Breast epithelium (tissue), 4 donors: ENCODE data around the gene STIP1. TPM values are rescaled to one million over a fixed set of nuclear protein-coding genes. Genes with fewer than 3 reads are reported as not detected.
A peak's percentile ranks its signal among the peaks of the same experiment; 100 is the strongest.

Source experiments
- DNase-seq, 2 donors: peaks; one replicate each; pipeline ENCODE4 v3.0.0-alpha.2; 2019; ENCODE audit warnings: low spot score in 2 of 2
- H3K27ac ChIP-seq, 2 donors: fragments of 200-600 bp; sonication (generic) in 1 of 2; one replicate each; pipeline ENCODE4 v1.5.1; 2016 to 2019; ENCODE audit warnings: mild to moderate bottlenecking in 1 of 2
- H3K27me3 ChIP-seq, 2 donors: fragments of 200-600 bp; sonication (generic) in 1 of 2; one replicate each; pipeline versions ENCODE4 v1.5.1 to v1.6.0; 2017 to 2019; ENCODE audit warnings: control low read depth in 1 of 2, mild to moderate bottlenecking in 1 of 2
- H3K36me3 ChIP-seq: fragments of 200-600 bp; one replicate; pipeline ENCODE4 v1.5.1; 2019
- H3K4me1 ChIP-seq, 2 donors: fragments of 200-600 bp; sonication (generic); one replicate each; pipeline ENCODE4 v1.5.1; 2016 to 2019; ENCODE audit warnings: control low read depth in 1 of 2
- H3K4me3 ChIP-seq, 3 donors: fragments of 200-600 bp; sonication (generic); 1 replicate in 2 of 3; 2 replicates in 1 of 3; pipeline ENCODE4 v1.5.1; 2016 to 2019; ENCODE audit warnings: mild to moderate bottlenecking in 3 of 3, moderate library complexity in 2 of 3
- H3K9me3 ChIP-seq, 2 donors: fragments of 200-600 bp; sonication (generic) in 1 of 2; one replicate each; pipeline ENCODE4 v1.5.1; 2016 to 2019; ENCODE audit warnings: control low read depth in 1 of 2
- POLR2A ChIP-seq: fragments of 450-650 bp; IDR thresholded peaks from one replicate; pipeline ENCODE4 v1.6.1; 2016; ENCODE audit warnings: antibody characterized with exemption, mild to moderate bottlenecking, moderate library complexity
- POLR2AphosphoS5 ChIP-seq, 3 donors: sonication (generic); formaldehyde crosslinking; IDR thresholded peaks; one replicate each; pipeline ENCODE4 v1.6.1; 2017; ENCODE audit warnings: antibody characterized with exemption in 3 of 3
- intact Hi-C: fragments of 100-400 bp; cut with DNase I; formaldehyde crosslinking; loops from one replicate; pipeline ENCODE4 v1.15.1; 2023; ENCODE audit warnings: low total_unique reads
- total RNA-seq, 3 donors: library from RNA; depleted of rRNA; stranded (reverse); fragments of >200 nt; gene quantifications; one replicate each; pipeline ENCODE4 v1.1.0, GENCODE V29; 2016
- TF ChIP-seq, protein P1 (sequence below), 3 donors: fragments of 450-650 bp; IDR thresholded peaks; one replicate each; pipeline ENCODE4 v1.5.1; 2016 to 2017; ENCODE audit warnings: antibody characterized with exemption in 3 of 3, mild to moderate bottlenecking in 3 of 3, moderate library complexity in 3 of 3

Gene STIP1
- total RNA-seq, 3 donors from 2014 or later: 88.5 to 114 (median 106) TPM

DNA sequence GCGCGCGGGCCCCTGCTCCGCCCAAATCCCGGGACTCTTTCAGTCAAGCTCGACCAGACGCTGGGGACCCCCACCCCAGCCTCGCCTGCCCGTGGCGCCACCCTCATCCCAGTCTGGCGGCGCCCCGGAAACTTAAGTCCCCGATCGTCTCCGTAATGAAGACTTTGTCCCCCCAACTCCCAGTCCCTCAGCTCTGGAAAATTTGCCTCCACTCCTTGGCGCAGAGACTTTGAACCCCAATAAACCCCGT is 65.7 kb downstream of the STIP1 start:
- Histone ChIP-seq H3K36me3 (no peaks in the 10 kb centered on the region), H3K4me3 (peak overlapping the region; percentile 73 to 84 (median 75)), H3K4me1 (peaks cover 9 to 14% of the 10 kb centered on the region in 2 donors), H3K27ac (peak overlapping the region; percentile 57 to 70), H3K9me3 (no peaks in the 10 kb centered on the region), H3K27me3 (no peaks in the 10 kb centered on the region)
- TF ChIP-seq POLR2AphosphoS5 (IDR thresholded peaks at IDR 0.05) (no peak), POLR2A (no peak)
- TF ChIP-seq, protein P1, sequence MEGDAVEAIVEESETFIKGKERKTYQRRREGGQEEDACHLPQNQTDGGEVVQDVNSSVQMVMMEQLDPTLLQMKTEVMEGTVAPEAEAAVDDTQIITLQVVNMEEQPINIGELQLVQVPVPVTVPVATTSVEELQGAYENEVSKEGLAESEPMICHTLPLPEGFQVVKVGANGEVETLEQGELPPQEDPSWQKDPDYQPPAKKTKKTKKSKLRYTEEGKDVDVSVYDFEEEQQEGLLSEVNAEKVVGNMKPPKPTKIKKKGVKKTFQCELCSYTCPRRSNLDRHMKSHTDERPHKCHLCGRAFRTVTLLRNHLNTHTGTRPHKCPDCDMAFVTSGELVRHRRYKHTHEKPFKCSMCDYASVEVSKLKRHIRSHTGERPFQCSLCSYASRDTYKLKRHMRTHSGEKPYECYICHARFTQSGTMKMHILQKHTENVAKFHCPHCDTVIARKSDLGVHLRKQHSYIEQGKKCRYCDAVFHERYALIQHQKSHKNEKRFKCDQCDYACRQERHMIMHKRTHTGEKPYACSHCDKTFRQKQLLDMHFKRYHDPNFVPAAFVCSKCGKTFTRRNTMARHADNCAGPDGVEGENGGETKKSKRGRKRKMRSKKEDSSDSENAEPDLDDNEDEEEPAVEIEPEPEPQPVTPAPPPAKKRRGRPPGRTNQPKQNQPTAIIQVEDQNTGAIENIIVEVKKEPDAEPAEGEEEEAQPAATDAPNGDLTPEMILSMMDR (IDR thresholded peaks at IDR 0.05): no peak
- no peak for DNase-seq
- intact Hi-C loops: no loop called here

- TF ChIP-seq, protein P1 (IDR thresholded peaks at IDR 0.05): peak in 1 of 3 donors; percentile 27
- no peak for TF ChIP-seq POLR2A
- TF ChIP-seq POLR2AphosphoS5 (IDR thresholded peaks at IDR 0.05): no peak
- intact Hi-C loops: no loop called here
- peaks cover 9 to 14% of the 10 kb centered on the region in 2 donors for H3K4me1 ChIP-seq
- peak overlapping the region in 1 of 2 donors; percentile 57 for H3K27ac ChIP-seq
- peak overlapping the region; percentile 73 to 84 (median 75) for H3K4me3 ChIP-seq
- no peaks in the 10 kb centered on the region for H3K9me3 ChIP-seq
- no peaks in the 10 kb centered on the region for H3K36me3 ChIP-seq
- H3K27me3 ChIP-seq: no peaks in the 10 kb centered on the region
- DNase-seq: no peak
Observed at GRCh38 chr11:64252003-64252872, 66.3 kb downstream of the STIP1 start.

DNA sequence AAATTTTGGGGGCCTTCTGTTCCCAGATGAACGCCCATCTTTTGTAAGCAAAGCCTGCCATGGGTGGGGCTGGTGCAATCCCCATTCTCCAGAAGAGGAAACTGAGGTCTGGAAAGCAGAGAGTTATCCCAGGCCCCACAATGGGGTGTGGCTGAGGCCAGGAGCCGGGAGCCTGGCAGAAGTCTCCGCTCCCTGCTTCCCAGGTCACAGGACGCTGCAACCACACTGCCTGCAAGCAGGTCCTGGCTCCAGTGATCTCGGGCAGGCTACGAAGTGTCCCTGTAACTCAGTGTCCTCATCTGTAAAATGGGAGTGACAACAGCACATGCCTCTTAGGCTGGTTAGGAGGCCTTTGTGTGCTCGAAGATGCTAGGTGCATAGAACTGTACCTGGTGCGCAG is 67.1 kb downstream of the STIP1 start:
- H3K27ac ChIP-seq: peak overlapping the region in 1 of 2 donors; percentile 57
- H3K4me3 ChIP-seq: peak overlapping the region in 1 of 3 donors; percentile 75
- peaks cover 8 to 9% of the 10 kb centered on the region in 2 donors for H3K4me1 ChIP-seq
- DNase-seq: no peak
- TF ChIP-seq, protein P1 (IDR thresholded peaks at IDR 0.05): no peak
- TF ChIP-seq POLR2AphosphoS5 (IDR thresholded peaks at IDR 0.05) (no peak), POLR2A (no peak)
- no peaks in the 10 kb centered on the region for H3K9me3 ChIP-seq
- no peaks in the 10 kb centered on the region for H3K27me3 ChIP-seq
- no peaks in the 10 kb centered on the region for H3K36me3 ChIP-seq
- intact Hi-C loops: no loop called here

GRCh38 chr11:64253481-64253880 is 67.5 kb downstream of the STIP1 start:
- Histone ChIP-seq H3K27ac (no peak overlapping the region), H3K27me3 (no peaks in the 10 kb centered on the region), H3K36me3 (no peaks in the 10 kb centered on the region), H3K4me1 (peaks cover 8 to 9% of the 10 kb centered on the region in 2 donors), H3K9me3 (no peaks in the 10 kb centered on the region), H3K4me3 (no peak overlapping the region)
- no peak for DNase-seq
- TF ChIP-seq POLR2A (no peak), POLR2AphosphoS5 (IDR thresholded peaks at IDR 0.05) (no peak)
- TF ChIP-seq, protein P1 (IDR thresholded peaks at IDR 0.05): no peak
- intact Hi-C loops: no loop called here

Other genes with a start within 250 kb of the STIP1 start
- 10 to 100 TPM in 2 of 3 donors, 1 to 10 TPM in 1; 5.9 to 27.4 (median 19.7) TPM for gene NAA40, start 247.2 kb upstream of the STIP1 start, total RNA-seq
- 100 to 1,000 TPM; 257 to 326 (median 293) TPM for gene COX8A, start 211.6 kb upstream of the STIP1 start, total RNA-seq
- gene OTUB1, start 199.7 kb upstream of the STIP1 start, total RNA-seq: 10 to 100 TPM; 50.9 to 81.4 (median 79.3) TPM
- not detected for gene FLRT1, start 150.2 kb upstream of the STIP1 start, total RNA-seq
- gene MACROD1, start 20.1 kb upstream of the STIP1 start, total RNA-seq: 100 to 1,000 TPM in 1 of 3 donors, 10 to 100 TPM in 2; 19.7 to 113 (median 40.3) TPM
- gene FERMT3, start 20.6 kb downstream of the STIP1 start, total RNA-seq: 10 to 100 TPM; 14.0 to 42.2 (median 17.4) TPM
- gene TRPT1, start 40.0 kb downstream of the STIP1 start, total RNA-seq: 10 to 100 TPM; 42.9 to 54.1 (median 51.1) TPM
- 10 to 100 TPM; 34.2 to 58.0 (median 36.7) TPM for gene NUDT22, start 40.1 kb downstream of the STIP1 start, total RNA-seq
- gene DNAJC4, start 44.4 kb downstream of the STIP1 start, total RNA-seq: 10 to 100 TPM; 23.6 to 33.5 (median 32.6) TPM
- gene VEGFB, start 48.4 kb downstream of the STIP1 start, total RNA-seq: 100 to 1,000 TPM in 1 of 3 donors, 10 to 100 TPM in 2; 45.1 to 223 (median 53.4) TPM
- 10 to 100 TPM; 51.4 to 77.3 (median 54.6) TPM for gene FKBP2, start 54.9 kb downstream of the STIP1 start, total RNA-seq
- gene PPP1R14B, start 60.8 kb downstream of the STIP1 start, total RNA-seq: 100 to 1,000 TPM in 1 of 3 donors, 10 to 100 TPM in 2; 63.0 to 101 (median 64.7) TPM
- 10 to 100 TPM; 15.5 to 20.5 (median 19.0) TPM for gene PLCB3, start 65.4 kb downstream of the STIP1 start, total RNA-seq
- 100 to 1,000 TPM in 1 of 3 donors, 10 to 100 TPM in 2; 80.3 to 107 (median 87.5) TPM for gene BAD, start 98.5 kb downstream of the STIP1 start, total RNA-seq
- 10 to 100 TPM in 2 of 3 donors, 1 to 10 TPM in 1; 8.9 to 14.7 (median 11.1) TPM for gene GPR137, start 99.7 kb downstream of the STIP1 start, total RNA-seq
- gene KCNK4, start 105.1 kb downstream of the STIP1 start, total RNA-seq: 1 to 10 TPM in 1 of 3 donors, not detected in 2; 2.3 TPM
- gene CATSPERZ, start 114.2 kb downstream of the STIP1 start, total RNA-seq: 1 to 10 TPM in 1 of 3 donors, not detected in 2; 1.8 TPM
- 10 to 100 TPM; 38.2 to 43.9 (median 39.5) TPM for gene ESRRA, start 119.4 kb downstream of the STIP1 start, total RNA-seq
- gene TRMT112, start 131.4 kb downstream of the STIP1 start, total RNA-seq: 100 to 1,000 TPM; 206 to 266 (median 262) TPM
- 100 to 1,000 TPM; 241 to 327 (median 262) TPM for gene PRDX5, start 131.9 kb downstream of the STIP1 start, total RNA-seq
- gene CCDC88B, start 154.0 kb downstream of the STIP1 start, total RNA-seq: 10 to 100 TPM in 1 of 3 donors, 1 to 10 TPM in 2; 3.3 to 10.7 (median 5.9) TPM
- 10 to 100 TPM; 16.7 to 20.6 (median 19.4) TPM for gene RPS6KA4, start 173.0 kb downstream of the STIP1 start, total RNA-seq